DOHH2 (cell line): ENCODE results near the gene GJB1.

Experiments
- CTCF ChIP-seq: fragments of 200-600 bp; sonication (generic); IDR thresholded peaks from one replicate; pipeline ENCODE4 v1.5.1; 2014; ENCODE audit warnings: antibody characterized with exemption, mild to moderate bottlenecking, low read depth, low read length; ENCODE audit not compliant: poor library complexity, severe bottlenecking
- EZH2phosphoT487 ChIP-seq: fragments of 200-600 bp; sonication (generic); IDR thresholded peaks from 2 replicates; pipeline ENCODE4 v1.6.1; 2017; ENCODE audit warnings: borderline replicate concordance, mild to moderate bottlenecking, antibody characterized with exemption, low read length, moderate library complexity, mixed read lengths

GRCh38 chrX:71221145-71221544 is 1.9 kb upstream of the GJB1 start:
- TF ChIP-seq CTCF (no peak), EZH2phosphoT487 (no peak)
